Hepatocyte (in vitro differentiated cells): ENCODE data around the gene COL15A1. TPM values are rescaled to one million over a fixed set of nuclear protein-coding genes. Genes with fewer than 3 reads are reported as not detected.

Experiments
- DNase-seq: peaks from one replicate; pipeline ENCODE4 v3.0.0-alpha.2; 2016; ENCODE audit warnings: low spot score
- H2AFZ ChIP-seq: fragments of 200-600 bp; sonication (generic); 2 replicates; pipeline ENCODE4 v1.6.0; 2016; ENCODE audit warnings: antibody characterized with exemption, mild to moderate bottlenecking
- H3K27ac ChIP-seq: fragments of 200-600 bp; sonication (generic); 2 replicates; pipeline ENCODE4 v1.5.1; 2016; ENCODE audit warnings: mild to moderate bottlenecking
- H3K27me3 ChIP-seq: fragments of 200-600 bp; sonication (generic); 2 replicates; pipeline ENCODE4 v1.6.1; 2016
- H3K36me3 ChIP-seq: fragments of 200-600 bp; sonication (generic); replicated peaks from 2 replicates; pipeline ENCODE4 v1.5.1; 2016; ENCODE audit warnings: low read depth; ENCODE audit not compliant: insufficient read depth
- H3K4me1 ChIP-seq: fragments of 200-600 bp; sonication (generic); 2 replicates; pipeline ENCODE4 v1.5.1; 2016; ENCODE audit warnings: mild to moderate bottlenecking, moderate library complexity; ENCODE audit not compliant: insufficient read depth
- H3K4me2 ChIP-seq: fragments of 200-600 bp; sonication (generic); 2 replicates; pipeline ENCODE4 v1.6.0; 2016
- H3K4me3 ChIP-seq: fragments of 200-600 bp; sonication (generic); 2 replicates; pipeline ENCODE4 v1.5.1; 2016; ENCODE audit warnings: mild to moderate bottlenecking
- H3K79me2 ChIP-seq: fragments of 200-600 bp; sonication (generic); 2 replicates; pipeline ENCODE4 v1.6.0; 2017; ENCODE audit warnings: mild to moderate bottlenecking
- H3K9me2 ChIP-seq: fragments of 200-600 bp; sonication (generic); replicated peaks from 2 replicates; pipeline ENCODE4 v1.6.0; 2017; ENCODE audit warnings: mild to moderate bottlenecking; ENCODE audit not compliant: insufficient read depth
- H3K9me3 ChIP-seq: fragments of 200-600 bp; sonication (generic); 2 replicates; pipeline ENCODE4 v1.5.1; 2016; ENCODE audit warnings: low read depth, mild to moderate bottlenecking
- H4K20me1 ChIP-seq: fragments of 200-600 bp; sonication (generic); 2 replicates; pipeline ENCODE4 v1.6.0; 2016; ENCODE audit warnings: mild to moderate bottlenecking; ENCODE audit not compliant: insufficient read depth, poor library complexity, severe bottlenecking
- EZH2 ChIP-seq: fragments of 200-600 bp; sonication (generic); IDR thresholded peaks from 2 replicates; pipeline ENCODE4 v1.6.1; 2016; ENCODE audit warnings: antibody characterized with exemption, mild to moderate bottlenecking, borderline replicate concordance
- EZH2phosphoT487 ChIP-seq: fragments of 200-600 bp; sonication (generic); IDR thresholded peaks from one replicate; pipeline ENCODE4 v1.6.1; 2018; ENCODE audit warnings: antibody characterized with exemption, mild to moderate bottlenecking, low read depth, moderate library complexity; ENCODE audit not compliant: unreplicated experiment, severe bottlenecking
- whole genome bisulfite sequencing: methylation state at CpG from one replicate; pipeline ENCODE4 v1.1.6; 2016; ENCODE audit warnings: low lambda C conversion rate; ENCODE audit errors: missing lambda C conversion rate; 5-methylcytosine and 5-hydroxymethylcytosine counted together
- polyA plus RNA-seq: library from polyadenylated mRNA; unstranded; fragments of >200 nt; fragmentation: Nextera tagmentation; extraction: Ambion mirVana; gene quantifications from 2 replicates; pipeline ENCODE4 v1.2.1, GENCODE V29; 2016
- total RNA-seq: library from RNA; depleted of rRNA; stranded (reverse); fragments of >200 nt; gene quantifications from 2 replicates; pipeline ENCODE4 v1.2.3, GENCODE V29; 2014
- TF ChIP-seq, protein P1 (sequence below): fragments of 200-600 bp; sonication (generic); IDR thresholded peaks from 2 replicates; pipeline ENCODE4 v1.5.1; 2016; ENCODE audit warnings: antibody characterized with exemption, mild to moderate bottlenecking; ENCODE audit not compliant: poor library complexity

The COL15A1 gene
- total and polyA plus RNA-seq, 2 experiments from 2014 or later, result 97.6 to 106 TPM

- Histone ChIP-seq H3K27ac (no peak overlapping the region), H3K4me2 (no peak overlapping the region), H3K9me2 (no peaks in the 10 kb centered on the region), H3K4me1 (no peaks in the 10 kb centered on the region), H3K9me3 (no peaks in the 10 kb centered on the region), H3K79me2 (no peaks in the 10 kb centered on the region), H3K4me3 (no peak overlapping the region), H4K20me1 (no peaks in the 10 kb centered on the region), H3K36me3 (no peaks in the 10 kb centered on the region), H3K27me3 (no peaks in the 10 kb centered on the region), H2AFZ (no peak overlapping the region)
- no peak for DNase-seq
- no peak for TF ChIP-seq EZH2
- TF ChIP-seq, protein P1, sequence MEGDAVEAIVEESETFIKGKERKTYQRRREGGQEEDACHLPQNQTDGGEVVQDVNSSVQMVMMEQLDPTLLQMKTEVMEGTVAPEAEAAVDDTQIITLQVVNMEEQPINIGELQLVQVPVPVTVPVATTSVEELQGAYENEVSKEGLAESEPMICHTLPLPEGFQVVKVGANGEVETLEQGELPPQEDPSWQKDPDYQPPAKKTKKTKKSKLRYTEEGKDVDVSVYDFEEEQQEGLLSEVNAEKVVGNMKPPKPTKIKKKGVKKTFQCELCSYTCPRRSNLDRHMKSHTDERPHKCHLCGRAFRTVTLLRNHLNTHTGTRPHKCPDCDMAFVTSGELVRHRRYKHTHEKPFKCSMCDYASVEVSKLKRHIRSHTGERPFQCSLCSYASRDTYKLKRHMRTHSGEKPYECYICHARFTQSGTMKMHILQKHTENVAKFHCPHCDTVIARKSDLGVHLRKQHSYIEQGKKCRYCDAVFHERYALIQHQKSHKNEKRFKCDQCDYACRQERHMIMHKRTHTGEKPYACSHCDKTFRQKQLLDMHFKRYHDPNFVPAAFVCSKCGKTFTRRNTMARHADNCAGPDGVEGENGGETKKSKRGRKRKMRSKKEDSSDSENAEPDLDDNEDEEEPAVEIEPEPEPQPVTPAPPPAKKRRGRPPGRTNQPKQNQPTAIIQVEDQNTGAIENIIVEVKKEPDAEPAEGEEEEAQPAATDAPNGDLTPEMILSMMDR, result no peak
- no peak for TF ChIP-seq EZH2phosphoT487
- WGBS, result 79% methylated on average over 2 of the region's 2 CpGs
Measured at GRCh38 chr9:98933890-98934289, 9.8 kb upstream of the COL15A1 start.

- Histone ChIP-seq H3K36me3 (no peaks in the 10 kb centered on the region), H4K20me1 (no peaks in the 10 kb centered on the region), H3K27ac (no peak overlapping the region), H3K4me1 (no peaks in the 10 kb centered on the region), H3K4me3 (no peak overlapping the region), H2AFZ (no peak overlapping the region), H3K79me2 (no peaks in the 10 kb centered on the region), H3K27me3 (no peaks in the 10 kb centered on the region), H3K4me2 (no peak overlapping the region), H3K9me2 (no peaks in the 10 kb centered on the region), H3K9me3 (no peaks in the 10 kb centered on the region)
- no peak for DNase-seq
- WGBS, result 56% methylated on average over 3 of the region's 3 CpGs
- TF ChIP-seq, protein P1, result no peak
- TF ChIP-seq EZH2phosphoT487 (no peak), EZH2 (no peak)
Measured at GRCh38 chr9:98935071-98935505, 8.6 kb upstream of the COL15A1 start.

GRCh38 chr9:98940276-98940675 lies 3.4 kb upstream of the COL15A1 start:
- no peaks in the 10 kb centered on the region for H3K36me3 ChIP-seq
- H3K4me3 ChIP-seq, result no peak overlapping the region
- TF ChIP-seq EZH2, result no peak
- TF ChIP-seq, protein P1, result no peak
- TF ChIP-seq EZH2phosphoT487, result no peak
- no peak for DNase-seq
- no peak overlapping the region for H3K4me2 ChIP-seq
- peaks cover 34% of the 10 kb centered on the region for H3K27me3 ChIP-seq
- no peaks in the 10 kb centered on the region for H4K20me1 ChIP-seq
- no peaks in the 10 kb centered on the region for H3K9me3 ChIP-seq
- H3K9me2 ChIP-seq, result no peaks in the 10 kb centered on the region
- 59% methylated on average over 3 of the region's 3 CpGs for WGBS
- H3K27ac ChIP-seq, result no peak overlapping the region
- H3K79me2 ChIP-seq, result peaks cover 6% of the 10 kb centered on the region
- H3K4me1 ChIP-seq, result no peaks in the 10 kb centered on the region
- H2AFZ ChIP-seq, result no peak overlapping the region
